HEK293 (cell line): Measurements from ENCODE around the gene GHRH.

Experiments used
- CTCF ChIA-PET: fragments of 350-600 bp; formaldehyde crosslinking; extraction: SDS; loops from one replicate; lab custom pipeline; 2021; ENCODE audit warnings: antibody characterized with exemption; lab: Yijun Ruan, JAX
- POLR2A ChIA-PET: fragments of 300-600 bp; formaldehyde crosslinking; extraction: SDS; loops from one replicate; lab custom pipeline; 2020; ENCODE audit warnings: antibody characterized with exemption, inconsistent platforms; lab: Yijun Ruan, JAX
- H3K27ac ChIP-seq: fragments of 200-500 bp; sonication (Bioruptor generic); 2 replicates; pipeline ENCODE4 v1.5.1; 2014; ENCODE audit warnings: low read depth, low read length, control low read depth, inconsistent platforms; ENCODE audit errors: extremely low read depth
- H3K36me3 ChIP-seq, 2 experiments: fragments of 200-500 bp in 1 of 2; sonication (Bioruptor generic) in 1 of 2; 1 replicate in 1 of 2; 2 replicates in 1 of 2; pipeline ENCODE4 v1.5.1; 2014 to 2017; ENCODE audit warnings: inconsistent platforms in 2 of 2, low read length in 2 of 2; ENCODE audit not compliant: control insufficient read depth in 2 of 2, insufficient read depth in 1 of 2
- H3K4me1 ChIP-seq: fragments of 200-500 bp; sonication (Bioruptor generic); 2 replicates; pipeline ENCODE4 v1.5.1; 2014; ENCODE audit warnings: mild to moderate bottlenecking, low read length, inconsistent platforms; ENCODE audit not compliant: control insufficient read depth, insufficient read depth
- H3K4me3 ChIP-seq: 2 replicates; pipeline ENCODE4 v1.5.1; 2011; ENCODE audit warnings: low read depth, mild to moderate bottlenecking, control low read depth, low read length, moderate library complexity
- H3K9me3 ChIP-seq: fragments of 200-500 bp; sonication (Bioruptor generic); 2 replicates; pipeline ENCODE4 v1.5.1; 2014; ENCODE audit warnings: low read depth, low read length, inconsistent platforms; ENCODE audit not compliant: control insufficient read depth, insufficient read depth
- BCL11B ChIP-seq: fragments of 450-650 bp; formaldehyde crosslinking; IDR thresholded peaks from 2 replicates; pipeline ENCODE4 v1.5.1; 2016; ENCODE audit warnings: low read depth, missing biosample characterization, missing genetic modification characterization
- HOXC10 ChIP-seq: sonication (generic); formaldehyde crosslinking; IDR thresholded peaks from 2 replicates; pipeline ENCODE4 v1.8.1; 2023; ENCODE audit warnings: mild to moderate bottlenecking, missing genetic modification reagents
- KLF8 ChIP-seq: fragments of 450-650 bp; formaldehyde crosslinking; IDR thresholded peaks from 2 replicates; pipeline ENCODE4 v1.5.1; 2016; ENCODE audit warnings: missing biosample characterization, missing genetic modification characterization
- RBAK ChIP-seq: fragments of 450-650 bp; formaldehyde crosslinking; IDR thresholded peaks from 2 replicates; pipeline ENCODE4 v1.5.1; 2016; ENCODE audit warnings: missing biosample characterization, missing genetic modification characterization
- SCRT1 ChIP-seq: fragments of 450-650 bp; formaldehyde crosslinking; IDR thresholded peaks from 2 replicates; pipeline ENCODE4 v1.5.1; 2016; ENCODE audit warnings: missing biosample characterization, missing genetic modification characterization, borderline replicate concordance
- WT1 ChIP-seq: fragments of 450-650 bp; formaldehyde crosslinking; IDR thresholded peaks from 2 replicates; pipeline ENCODE4 v1.5.1; 2016; ENCODE audit warnings: missing biosample characterization, missing genetic modification characterization
- ZBTB17 ChIP-seq: fragments of 450-650 bp; formaldehyde crosslinking; IDR thresholded peaks from 2 replicates; pipeline ENCODE4 v1.5.1; 2016; ENCODE audit warnings: missing biosample characterization, missing genetic modification characterization
- ZFP37 ChIP-seq: fragments of 450-650 bp; formaldehyde crosslinking; IDR thresholded peaks from 2 replicates; pipeline ENCODE4 v1.5.1; 2016; ENCODE audit warnings: missing biosample characterization, missing genetic modification characterization
- ZNF19 ChIP-seq: fragments of 450-650 bp; formaldehyde crosslinking; IDR thresholded peaks from 2 replicates; pipeline ENCODE4; 2016; ENCODE audit warnings: missing biosample characterization, missing genetic modification characterization, low read depth
- ZNF2 ChIP-seq: fragments of 450-650 bp; formaldehyde crosslinking; IDR thresholded peaks from 2 replicates; pipeline ENCODE4 v1.5.1; 2016; ENCODE audit warnings: missing biosample characterization, missing genetic modification characterization
- ZNF214 ChIP-seq: fragments of 450-650 bp; formaldehyde crosslinking; IDR thresholded peaks from 2 replicates; pipeline ENCODE4 v1.5.1; 2017; ENCODE audit warnings: missing biosample characterization, mild to moderate bottlenecking, missing genetic modification characterization, borderline replicate concordance
- ZNF221 ChIP-seq: fragments of 450-650 bp; formaldehyde crosslinking; IDR thresholded peaks from 2 replicates; pipeline ENCODE4 v1.5.1; 2017; ENCODE audit warnings: missing biosample characterization, missing genetic modification characterization, borderline replicate concordance
- ZNF24 ChIP-seq: fragments of 450-650 bp; formaldehyde crosslinking; IDR thresholded peaks from 2 replicates; pipeline ENCODE4 v1.5.1; 2016; ENCODE audit warnings: missing biosample characterization, missing genetic modification characterization
- ZNF394 ChIP-seq: fragments of 450-650 bp; formaldehyde crosslinking; IDR thresholded peaks from 2 replicates; pipeline ENCODE4 v1.5.1; 2016; ENCODE audit warnings: missing biosample characterization, missing genetic modification characterization, mild to moderate bottlenecking, moderate library complexity, borderline replicate concordance
- ZNF530 ChIP-seq: fragments of 450-650 bp; formaldehyde crosslinking; IDR thresholded peaks from 2 replicates; pipeline ENCODE4 v1.5.1; 2016; ENCODE audit warnings: low read depth, missing biosample characterization, missing genetic modification characterization
- ZNF785 ChIP-seq: fragments of 450-650 bp; formaldehyde crosslinking; IDR thresholded peaks from 2 replicates; pipeline ENCODE4 v1.5.1; 2016; ENCODE audit warnings: missing biosample characterization, missing genetic modification characterization
- ZSCAN16 ChIP-seq: fragments of 450-650 bp; formaldehyde crosslinking; IDR thresholded peaks from 2 replicates; pipeline ENCODE4 v1.5.1; 2016; ENCODE audit warnings: missing biosample characterization, missing genetic modification characterization
- ZSCAN30 ChIP-seq: fragments of 450-650 bp; IDR thresholded peaks from 2 replicates; pipeline ENCODE4 v1.5.1; 2018; ENCODE audit warnings: missing biosample characterization, mild to moderate bottlenecking, missing genetic modification characterization, moderate library complexity
- TF ChIP-seq, protein P1 (sequence below): fragments of 450-650 bp; formaldehyde crosslinking; IDR thresholded peaks from 2 replicates; pipeline ENCODE4 v1.5.1; 2017; ENCODE audit warnings: missing biosample characterization, missing genetic modification characterization
- TF ChIP-seq, protein P2 (sequence below): fragments of 450-650 bp; formaldehyde crosslinking; IDR thresholded peaks from 2 replicates; pipeline ENCODE4 v1.5.1; 2017; ENCODE audit warnings: missing biosample characterization, missing genetic modification characterization
- TF ChIP-seq, protein P3 (sequence below): fragments of 450-650 bp; formaldehyde crosslinking; IDR thresholded peaks from 2 replicates; pipeline ENCODE4 v1.5.1; 2017; ENCODE audit warnings: missing biosample characterization, missing genetic modification characterization

Gene GHRH

GRCh38 chr20:37260923-37261322 is 691 bp downstream of the GHRH start (continued):
- no peak for TF ChIP-seq ZNF214
- TF ChIP-seq RBAK (tag by site-specific recombination): no peak
- no peak for TF ChIP-seq ZSCAN30 (tag by site-specific recombination)
- TF ChIP-seq, protein P1, sequence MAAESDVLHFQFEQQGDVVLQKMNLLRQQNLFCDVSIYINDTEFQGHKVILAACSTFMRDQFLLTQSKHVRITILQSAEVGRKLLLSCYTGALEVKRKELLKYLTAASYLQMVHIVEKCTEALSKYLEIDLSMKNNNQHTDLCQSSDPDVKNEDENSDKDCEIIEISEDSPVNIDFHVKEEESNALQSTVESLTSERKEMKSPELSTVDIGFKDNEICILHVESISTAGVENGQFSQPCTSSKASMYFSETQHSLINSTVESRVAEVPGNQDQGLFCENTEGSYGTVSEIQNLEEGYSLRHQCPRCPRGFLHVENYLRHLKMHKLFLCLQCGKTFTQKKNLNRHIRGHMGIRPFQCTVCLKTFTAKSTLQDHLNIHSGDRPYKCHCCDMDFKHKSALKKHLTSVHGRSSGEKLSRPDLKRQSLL (tag by site-specific recombination): no peak

DNA sequence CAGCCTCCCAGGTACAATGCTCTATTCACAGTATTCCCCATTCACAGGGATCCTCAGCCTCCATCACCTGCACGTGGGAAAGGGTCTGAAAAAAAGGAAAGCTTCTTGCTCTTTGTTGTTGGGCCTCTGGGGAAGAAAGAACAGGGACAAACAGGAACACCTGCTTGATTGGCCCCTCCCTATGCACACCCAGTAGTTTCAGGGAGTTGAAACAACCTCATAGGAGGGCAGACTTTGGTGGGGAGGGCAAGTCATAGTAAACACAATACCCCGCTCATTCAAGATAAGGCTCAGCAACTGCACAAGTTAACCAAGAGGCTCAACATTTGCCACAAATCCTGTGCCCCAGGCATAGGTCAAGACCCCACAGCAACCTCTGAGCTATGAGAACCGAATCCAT is 1.7 kb downstream of the GHRH start:
- no peak overlapping the region for H3K27ac ChIP-seq
- H3K4me3 ChIP-seq: no peak overlapping the region
- no peaks in the 10 kb centered on the region for H3K9me3 ChIP-seq
- ChIA-PET CTCF (interaction anchor here (0.6 to 1.2 kb wide), 4 partner anchors 9 to 273 kb away, joined by 3 to 9 read pairs (median 4); no protein-coding TSS in a partner anchor), POLR2A (interaction anchor here (0.5 kb wide), 1 partner anchor 12 kb away, joined by 6 read pairs; no protein-coding TSS in a partner anchor)
- no peaks in the 10 kb centered on the region for H3K36me3 ChIP-seq
- no peak for TF ChIP-seq ZNF2 (tag by site-specific recombination)
- TF ChIP-seq ZSCAN16 (tag by site-specific recombination): no peak
- no peak for TF ChIP-seq ZNF530 (tag by site-specific recombination)
- no peak for TF ChIP-seq SCRT1
- no peak for TF ChIP-seq ZNF785 (tag by site-specific recombination)
- no peak for TF ChIP-seq ZNF394 (tag by site-specific recombination)
- no peak for TF ChIP-seq KLF8 (tag by site-specific recombination)
- TF ChIP-seq, protein P2, sequence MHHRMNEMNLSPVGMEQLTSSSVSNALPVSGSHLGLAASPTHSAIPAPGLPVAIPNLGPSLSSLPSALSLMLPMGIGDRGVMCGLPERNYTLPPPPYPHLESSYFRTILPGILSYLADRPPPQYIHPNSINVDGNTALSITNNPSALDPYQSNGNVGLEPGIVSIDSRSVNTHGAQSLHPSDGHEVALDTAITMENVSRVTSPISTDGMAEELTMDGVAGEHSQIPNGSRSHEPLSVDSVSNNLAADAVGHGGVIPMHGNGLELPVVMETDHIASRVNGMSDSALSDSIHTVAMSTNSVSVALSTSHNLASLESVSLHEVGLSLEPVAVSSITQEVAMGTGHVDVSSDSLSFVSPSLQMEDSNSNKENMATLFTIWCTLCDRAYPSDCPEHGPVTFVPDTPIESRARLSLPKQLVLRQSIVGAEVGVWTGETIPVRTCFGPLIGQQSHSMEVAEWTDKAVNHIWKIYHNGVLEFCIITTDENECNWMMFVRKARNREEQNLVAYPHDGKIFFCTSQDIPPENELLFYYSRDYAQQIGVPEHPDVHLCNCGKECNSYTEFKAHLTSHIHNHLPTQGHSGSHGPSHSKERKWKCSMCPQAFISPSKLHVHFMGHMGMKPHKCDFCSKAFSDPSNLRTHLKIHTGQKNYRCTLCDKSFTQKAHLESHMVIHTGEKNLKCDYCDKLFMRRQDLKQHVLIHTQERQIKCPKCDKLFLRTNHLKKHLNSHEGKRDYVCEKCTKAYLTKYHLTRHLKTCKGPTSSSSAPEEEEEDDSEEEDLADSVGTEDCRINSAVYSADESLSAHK (tag by site-specific recombination): no peak
- TF ChIP-seq ZNF24 (tag by site-specific recombination): no peak
- no peak for TF ChIP-seq HOXC10 (CRISPR knock-in tag)
- no peak for TF ChIP-seq ZNF19
- no peak for TF ChIP-seq ZFP37 (tag by site-specific recombination)
- TF ChIP-seq ZNF221 (tag by site-specific recombination): no peak
- H3K4me1 ChIP-seq: no peaks in the 10 kb centered on the region

DNA sequence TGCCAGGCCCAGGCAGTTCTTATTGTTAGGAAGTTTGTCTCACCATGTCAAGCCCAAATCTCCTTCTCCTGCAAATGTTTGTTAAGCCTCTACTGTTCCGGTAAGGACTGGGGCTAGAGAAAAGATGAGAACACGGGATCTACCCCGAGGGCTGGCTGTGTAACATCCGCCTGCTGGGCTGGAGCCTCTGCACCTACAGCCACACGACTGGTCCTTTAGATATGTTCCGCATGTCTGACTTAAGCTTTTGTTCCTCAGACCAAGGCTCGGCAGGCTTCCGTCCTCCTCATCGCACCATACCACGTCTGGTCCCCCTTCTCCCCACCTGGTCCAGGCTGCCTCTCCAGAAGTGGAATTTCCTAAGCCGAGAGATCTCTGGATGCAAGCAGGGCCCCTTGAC is 2.6 kb downstream of the GHRH start:
- POLR2A ChIA-PET: no interaction called here
- H3K4me3 ChIP-seq: no peak overlapping the region
- TF ChIP-seq WT1 (tag by site-specific recombination) (no peak), BCL11B (tag by site-specific recombination) (no peak), ZBTB17 (tag by site-specific recombination) (no peak)
- TF ChIP-seq, protein P3, sequence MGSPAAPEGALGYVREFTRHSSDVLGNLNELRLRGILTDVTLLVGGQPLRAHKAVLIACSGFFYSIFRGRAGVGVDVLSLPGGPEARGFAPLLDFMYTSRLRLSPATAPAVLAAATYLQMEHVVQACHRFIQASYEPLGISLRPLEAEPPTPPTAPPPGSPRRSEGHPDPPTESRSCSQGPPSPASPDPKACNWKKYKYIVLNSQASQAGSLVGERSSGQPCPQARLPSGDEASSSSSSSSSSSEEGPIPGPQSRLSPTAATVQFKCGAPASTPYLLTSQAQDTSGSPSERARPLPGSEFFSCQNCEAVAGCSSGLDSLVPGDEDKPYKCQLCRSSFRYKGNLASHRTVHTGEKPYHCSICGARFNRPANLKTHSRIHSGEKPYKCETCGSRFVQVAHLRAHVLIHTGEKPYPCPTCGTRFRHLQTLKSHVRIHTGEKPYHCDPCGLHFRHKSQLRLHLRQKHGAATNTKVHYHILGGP: no peak
- H3K4me1 ChIP-seq: no peaks in the 10 kb centered on the region
- CTCF ChIA-PET: interaction anchor here (0.6 to 1.0 kb wide), 3 partner anchors 11 to 276 kb away, joined by 3 read pairs; no protein-coding TSS in a partner anchor
- H3K9me3 ChIP-seq: no peaks in the 10 kb centered on the region
- no peaks in the 10 kb centered on the region for H3K36me3 ChIP-seq
- H3K27ac ChIP-seq: no peak overlapping the region
